Activated CD4-positive, alpha-beta T cell treated with anti-CD3 and anti-CD28 coated beads, Interleukin-2, amount 10 ng/mL, durations not matched to agents 24 days and 14 days (primary cell): Measurements from ENCODE around the gene C20orf141. TPM values are rescaled to one million over a fixed set of nuclear protein-coding genes. Genes with fewer than 3 reads are reported as not detected.

Source experiments
- total RNA-seq: library from RNA; stranded (reverse); gene quantifications from 2 replicates; pipeline ENCODE4 v1.2.3, GENCODE V29; 2022

Gene C20orf141
- total RNA-seq, 1 donor from 2014 or later = not detected

Other genes starting within 250 kb of the C20orf141 start
- 884 and 899 TPM in 2 replicates for gene NOP56, start 162.4 kb upstream of the C20orf141 start, total RNA-seq
- gene IDH3B, start 150.8 kb upstream of the C20orf141 start, total RNA-seq = 121 and 127 TPM in 2 replicates
- gene EBF4, start 122.2 kb upstream of the C20orf141 start, total RNA-seq = 7.3 and 7.6 TPM in 2 replicates
- gene CPXM1, start 14.4 kb upstream of the C20orf141 start, total RNA-seq = 0.14 and 0.38 TPM in 2 replicates
- gene TMEM239, start 1.4 kb downstream of the C20orf141 start, total RNA-seq = not detected in 2 replicates
- 23.4 and 26.1 TPM in 2 replicates for gene PCED1A, start 25.7 kb downstream of the C20orf141 start, total RNA-seq
- gene VPS16, start 25.8 kb downstream of the C20orf141 start, total RNA-seq = 44.3 and 44.9 TPM in 2 replicates
- 66.5 and 71.5 TPM in 2 replicates for gene PTPRA, start 58.5 kb downstream of the C20orf141 start, total RNA-seq
- 1.7 and 2.7 TPM in 2 replicates for gene GNRH2, start 228.6 kb downstream of the C20orf141 start, total RNA-seq
- gene MRPS26, start 231.1 kb downstream of the C20orf141 start, total RNA-seq = 123 and 130 TPM in 2 replicates